CD4-positive, alpha-beta T cell treated with Interferon alpha-2 for 1 hour (primary cell): ENCODE results near the gene RNF113A.
"Not testable (repeated sequence)": the region's sequence is repeated elsewhere in the genome, so short reads cannot be mapped to it uniquely, and the experiment has no call there.

Experiments used
- DNase-seq, 2 donors: peaks; one replicate each; pipeline ENCODE4 v3.0.0-alpha.2; 2020 to 2022

Gene RNF113A

GRCh38 chrX:119871599-119872395 lies at the start of gene RNF113A, which contains the start of gene NDUFA1:
RNF113A (minus strand) TSS chrX:119871733; CDS start chrX:119871613, 120 bp downstream.
NDUFA1 (plus strand) TSS chrX:119871832; CDS start chrX:119871912, 80 bp downstream.
- peak; percentile 86 to 89 for DNase-seq

GRCh38 chrX:119919835-119920585 lies 48.5 kb upstream of the RNF113A start:
- no peak for DNase-seq

DNA sequence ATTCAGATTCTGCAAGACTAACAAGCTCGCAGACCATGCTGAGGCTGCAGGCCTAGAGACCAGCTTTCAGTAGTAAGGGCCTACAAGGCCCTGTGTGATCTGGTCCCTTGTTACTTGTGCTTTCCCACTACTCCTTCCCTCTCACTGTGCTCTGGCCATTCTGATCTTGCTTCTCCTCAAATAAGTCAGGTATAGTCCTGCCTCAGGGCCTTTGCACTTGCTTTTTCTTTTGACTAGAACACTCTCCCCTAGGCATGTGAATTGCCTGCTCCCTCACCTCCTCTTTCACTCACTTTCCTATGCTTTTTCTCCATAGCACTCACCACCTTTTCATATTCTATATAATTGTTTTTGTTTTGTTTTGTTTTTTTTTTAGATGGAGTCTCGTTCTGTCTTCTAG lies 46.3 kb upstream of the RNF113A start:
- no peak for DNase-seq

- no peak for DNase-seq
These were observed 44.8 kb upstream of the RNF113A start for GRCh38 chrX:119916310-119916709.

GRCh38 chrX:119900976-119901375 lies 29.4 kb upstream of the RNF113A start:
- no peak for DNase-seq

GRCh38 chrX:119899125-119899524 lies 27.6 kb upstream of the RNF113A start:
- DNase-seq: peak in 1 of 2 donors; percentile 20

- DNase-seq: no peak
These were observed 24.4 kb upstream of the RNF113A start, which contains the start of gene AKAP14 for GRCh38 chrX:119895843-119896326. AKAP14 (plus strand) TSS chrX:119895893; CDS start chrX:119903224, 7,331 bp downstream.

- not testable (repeated sequence) for DNase-seq
These were observed 20.6 kb upstream of the RNF113A start for GRCh38 chrX:119891961-119892692.

- not testable (repeated sequence) for DNase-seq
These were observed 19.1 kb upstream of the RNF113A start for GRCh38 chrX:119890626-119891025.

GRCh38 chrX:119887721-119888425 lies 16.3 kb upstream of the RNF113A start:
- peak; percentile 50 to 68 for DNase-seq

GRCh38 chrX:119885554-119886428 lies 14.3 kb upstream of the RNF113A start:
- peak; percentile 27 to 76 for DNase-seq

DNA sequence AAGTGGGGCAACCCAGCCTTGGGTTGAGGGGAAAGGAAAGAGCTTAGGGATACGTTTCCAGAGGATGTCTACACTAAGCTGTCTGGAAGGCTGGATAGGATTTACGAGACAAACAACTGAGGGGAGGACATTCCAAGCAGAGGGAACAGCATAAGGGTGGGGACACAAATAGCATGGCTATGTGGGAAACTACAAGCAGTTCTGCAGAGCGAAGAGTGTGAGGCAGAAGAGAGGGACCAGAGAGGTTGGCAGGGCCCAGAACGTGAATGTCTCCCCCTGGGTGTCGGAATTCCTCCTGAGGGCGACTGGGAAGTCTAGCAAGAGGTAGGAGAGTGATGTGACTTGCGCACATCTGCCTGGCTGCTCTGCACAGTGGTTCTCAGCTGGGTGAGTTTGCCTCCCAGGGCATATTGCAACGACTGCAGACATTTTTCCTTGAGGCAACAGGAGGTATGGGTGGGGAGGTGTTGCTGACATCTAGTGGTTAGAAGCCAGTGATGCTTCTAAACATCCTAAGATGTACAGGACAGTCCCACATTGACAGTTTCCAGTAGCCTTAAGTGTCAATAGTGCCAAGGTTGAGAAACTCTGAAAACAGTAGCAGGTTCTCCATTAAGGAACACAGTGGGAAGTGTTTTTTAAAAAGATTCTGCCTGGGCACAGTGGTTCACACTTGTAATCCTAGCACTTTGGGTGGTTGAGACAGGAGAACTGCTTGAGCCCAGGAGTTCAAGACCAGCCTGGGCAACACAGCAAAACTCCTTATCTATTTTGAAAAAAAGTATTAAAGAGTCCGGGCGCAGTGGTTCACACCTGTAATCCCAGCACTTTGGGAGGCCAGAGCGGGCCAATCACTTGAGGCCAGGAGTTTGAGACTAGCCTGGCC lies 9.3 kb upstream of the RNF113A start:
- peak; percentile 26 to 58 for DNase-seq

DNA sequence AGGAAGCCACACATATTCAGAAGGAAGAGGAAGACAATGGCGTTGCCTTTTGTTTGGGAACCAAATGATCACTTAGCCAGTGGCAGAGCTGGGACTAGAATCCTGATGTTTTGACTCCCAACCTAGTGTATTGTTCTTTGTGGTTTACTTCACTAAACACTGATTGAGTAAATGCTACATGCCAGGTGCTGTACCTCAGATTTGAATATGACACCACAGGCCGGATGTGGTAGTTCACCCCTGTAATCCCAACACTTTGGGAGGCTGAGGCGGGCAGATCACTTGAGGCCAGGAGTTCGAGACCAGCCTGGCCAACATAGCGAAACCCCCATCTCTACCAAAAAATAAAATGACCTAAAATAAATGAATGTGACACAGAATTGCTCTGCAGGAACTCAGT lies 8.5 kb upstream of the RNF113A start:
- DNase-seq: peak in 1 of 2 donors; percentile 33

DNA sequence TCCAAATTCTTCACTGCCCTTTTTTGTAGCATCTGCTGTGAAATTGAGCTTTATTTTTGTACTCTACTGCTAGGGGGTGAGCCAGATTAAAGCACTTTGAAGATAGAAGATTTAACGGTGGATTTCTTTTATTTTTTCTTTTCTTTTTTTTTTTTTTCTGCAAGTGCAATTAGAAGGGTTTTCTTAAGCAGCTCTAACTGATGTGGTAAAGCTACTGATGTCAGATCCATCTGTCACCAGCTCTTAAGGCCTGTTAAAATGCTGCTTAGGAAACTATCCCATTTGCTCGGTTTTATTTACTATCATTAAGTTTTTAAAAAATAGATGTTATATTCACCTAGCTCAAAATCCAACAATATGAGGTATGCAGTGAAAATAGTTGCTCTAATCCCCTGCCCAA lies 7.2 kb upstream of the RNF113A start:
- DNase-seq: no peak

DNA sequence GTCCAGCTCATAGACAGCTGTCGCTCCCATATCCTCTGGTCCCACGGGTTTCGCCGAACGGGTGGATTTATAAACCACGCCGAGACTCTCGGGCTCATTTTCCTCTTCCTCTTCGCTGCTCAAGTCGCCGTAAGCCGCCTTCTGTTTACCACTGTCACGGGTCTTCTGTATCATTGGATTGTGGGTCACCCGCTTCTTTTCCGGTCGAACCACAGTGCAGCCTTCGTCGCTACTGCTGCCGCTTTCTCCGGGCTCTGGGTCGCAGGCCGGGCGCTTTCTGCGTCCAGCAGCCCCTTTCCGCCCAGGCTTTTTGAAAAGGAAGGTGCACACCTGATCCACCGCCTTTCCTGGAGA lies 311 bp downstream of the RNF113A start:
- no peak for DNase-seq

GRCh38 chrX:119870626-119871131 lies 854 bp downstream of the RNF113A start:
- DNase-seq: peak; percentile 8 to 36

GRCh38 chrX:119853444-119853843 lies 18.1 kb downstream of the RNF113A start:
- no peak for DNase-seq

- peak; percentile 96 to 97 for DNase-seq
These were observed 18.9 kb downstream of the RNF113A start, which contains the start of gene UPF3B for GRCh38 chrX:119852382-119853353. UPF3B (minus strand) TSS chrX:119852963; CDS start chrX:119852928, 35 bp downstream.

DNA sequence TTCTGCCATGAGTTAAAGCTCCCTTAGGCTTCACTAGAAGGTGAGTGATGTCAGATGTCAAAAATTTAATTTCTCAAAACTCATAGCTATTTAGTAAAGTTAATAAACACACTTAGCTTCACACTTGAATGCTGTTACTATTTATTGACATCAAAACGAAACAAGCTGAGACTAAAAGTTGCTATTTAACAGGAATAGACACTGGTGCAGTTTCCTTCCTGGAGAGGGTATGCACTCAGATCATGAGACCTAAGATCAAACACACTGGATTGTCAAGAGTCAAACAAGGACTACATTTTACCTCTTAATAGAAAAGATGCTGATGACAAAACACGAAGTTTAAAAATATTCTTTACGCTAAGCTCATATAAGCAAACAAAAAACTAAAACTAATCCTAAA lies 37.6 kb downstream of the RNF113A start:
- DNase-seq: no peak
